Esophagus muscularis mucosa (tissue), 4 donors: ENCODE measurements around the gene DAPK1. TPM values are rescaled to one million over a fixed set of nuclear protein-coding genes. Genes with fewer than 3 reads are reported as not detected.
A peak's percentile ranks its signal among the peaks of the same experiment; 100 is the strongest.

Experiments
- DNase-seq: peaks from one replicate; pipeline ENCODE4 v3.0.0-alpha.2; 2017; ENCODE audit errors: extremely low spot score
- H3K27ac ChIP-seq, 4 donors: fragments of 200-600 bp; sonication (generic); replicated peaks in 1 of 4; 1 replicate in 3 of 4; 2 replicates in 1 of 4; pipeline ENCODE4 v1.5.1; 2016 to 2019; ENCODE audit warnings: mild to moderate bottlenecking in 1 of 4
- H3K27me3 ChIP-seq, 4 donors: fragments of 200-600 bp; sonication (generic); one replicate each; pipeline versions ENCODE4 v1.5.1 to v1.6.0; 2016 to 2019
- H3K36me3 ChIP-seq, 4 donors: fragments of 200-600 bp; sonication (generic); one replicate each; pipeline ENCODE4 v1.5.1; 2016 to 2019
- H3K4me1 ChIP-seq, 4 donors: fragments of 200-600 bp; sonication (generic); one replicate each; pipeline ENCODE4 v1.5.1; 2016 to 2019
- H3K4me3 ChIP-seq, 4 donors: fragments of 200-600 bp; sonication (generic); 1 replicate in 2 of 4; 2 replicates in 2 of 4; pipeline ENCODE4 v1.5.1; 2016 to 2019; ENCODE audit warnings: mild to moderate bottlenecking in 4 of 4, moderate library complexity in 1 of 4
- H3K9me3 ChIP-seq, 4 donors: fragments of 200-600 bp; sonication (generic); 1 replicate in 3 of 4; 2 replicates in 1 of 4; pipeline ENCODE4 v1.5.1; 2016 to 2019
- EP300 ChIP-seq: sonication (generic); formaldehyde crosslinking; IDR thresholded peaks from one replicate; pipeline ENCODE4 v1.6.1; 2017; ENCODE audit warnings: antibody characterized with exemption
- POLR2A ChIP-seq: fragments of 450-650 bp; IDR thresholded peaks from one replicate; pipeline ENCODE4 v1.6.1; 2017; ENCODE audit warnings: antibody characterized with exemption, moderate library complexity, mild to moderate bottlenecking, low read depth
- POLR2AphosphoS5 ChIP-seq, 2 donors: sonication (generic); formaldehyde crosslinking; IDR thresholded peaks; one replicate each; pipeline ENCODE4 v1.6.1; 2017; ENCODE audit warnings: antibody characterized with exemption in 2 of 2
- WGBS: methylation state at CpG from one replicate; pipeline ENCODE4 v1.1.5; 2018; 5-methylcytosine and 5-hydroxymethylcytosine counted together
- intact Hi-C: fragments of 100-400 bp; cut with DNase I; formaldehyde crosslinking; loops from one replicate; pipeline ENCODE4 v1.15.1; 2023
- total RNA-seq, 4 donors: library from RNA; depleted of rRNA; stranded (reverse); fragments of >200 nt; gene quantifications; one replicate each; pipeline versions ENCODE4 v1.1.0 to v1.2.1, GENCODE V29; 2016
- TF ChIP-seq, protein P1 (sequence below), 3 experiments: fragments of 200-600 bp in 2 of 3; fragments of 450-650 bp in 1 of 3; sonication (generic) in 2 of 3; IDR thresholded peaks; one replicate each; pipeline ENCODE4 v1.5.1; 2017 to 2019; ENCODE audit warnings: antibody characterized with exemption in 3 of 3, mild to moderate bottlenecking in 2 of 3, moderate library complexity in 1 of 3

The DAPK1 gene
- total RNA-seq, 4 donors from 2014 or later: 51.7 to 96.8 (median 80.7) TPM

DNA sequence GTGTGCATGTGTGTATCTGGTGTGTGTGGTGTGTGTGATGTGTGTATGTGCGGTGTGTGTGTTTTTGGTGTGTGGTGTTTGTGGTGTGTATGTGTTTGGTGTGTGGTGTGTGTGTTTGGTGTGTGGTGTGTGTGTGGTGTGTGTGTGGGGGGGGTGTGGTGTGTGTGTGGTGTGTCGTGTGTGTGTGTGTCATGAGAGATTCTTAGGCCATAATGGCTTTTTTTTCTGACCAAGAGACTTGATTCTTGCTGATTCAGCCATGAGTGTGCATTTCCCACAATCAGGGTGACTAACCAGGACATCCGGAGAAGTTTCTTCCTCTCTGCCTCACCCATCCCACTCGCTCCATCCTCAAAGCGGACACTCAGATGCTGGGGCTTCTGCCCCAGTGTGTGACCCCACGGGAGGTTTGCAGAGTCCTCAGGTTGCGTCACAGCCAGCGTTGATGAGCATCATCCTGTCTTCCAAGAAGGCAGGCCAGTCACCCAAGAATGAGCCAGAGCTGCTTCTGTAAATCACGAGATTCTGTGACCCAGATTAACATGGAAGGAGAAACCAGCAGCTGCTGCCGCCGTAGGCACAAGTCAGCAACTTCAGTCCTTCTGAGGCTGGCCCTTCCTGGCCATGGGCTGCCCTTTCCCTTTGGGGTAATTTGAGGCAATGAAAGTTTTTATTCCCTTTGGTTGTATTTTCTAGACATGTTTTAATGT lies 215.8 kb downstream of the DAPK1 start:
- H3K27me3 ChIP-seq: no peaks in the 10 kb centered on the region
- H3K36me3 ChIP-seq: peaks cover 0 to 10% (median 6%) of the 10 kb centered on the region in 4 donors
- peaks cover 6 to 31% (median 19%) of the 10 kb centered on the region in 4 donors for H3K4me1 ChIP-seq
- H3K9me3 ChIP-seq: no peaks in the 10 kb centered on the region
- TF ChIP-seq POLR2AphosphoS5 (IDR thresholded peaks at IDR 0.05) (peak; percentile 71 to 75), EP300 (peak; percentile 61), POLR2A (no peak)
- TF ChIP-seq, protein P1, sequence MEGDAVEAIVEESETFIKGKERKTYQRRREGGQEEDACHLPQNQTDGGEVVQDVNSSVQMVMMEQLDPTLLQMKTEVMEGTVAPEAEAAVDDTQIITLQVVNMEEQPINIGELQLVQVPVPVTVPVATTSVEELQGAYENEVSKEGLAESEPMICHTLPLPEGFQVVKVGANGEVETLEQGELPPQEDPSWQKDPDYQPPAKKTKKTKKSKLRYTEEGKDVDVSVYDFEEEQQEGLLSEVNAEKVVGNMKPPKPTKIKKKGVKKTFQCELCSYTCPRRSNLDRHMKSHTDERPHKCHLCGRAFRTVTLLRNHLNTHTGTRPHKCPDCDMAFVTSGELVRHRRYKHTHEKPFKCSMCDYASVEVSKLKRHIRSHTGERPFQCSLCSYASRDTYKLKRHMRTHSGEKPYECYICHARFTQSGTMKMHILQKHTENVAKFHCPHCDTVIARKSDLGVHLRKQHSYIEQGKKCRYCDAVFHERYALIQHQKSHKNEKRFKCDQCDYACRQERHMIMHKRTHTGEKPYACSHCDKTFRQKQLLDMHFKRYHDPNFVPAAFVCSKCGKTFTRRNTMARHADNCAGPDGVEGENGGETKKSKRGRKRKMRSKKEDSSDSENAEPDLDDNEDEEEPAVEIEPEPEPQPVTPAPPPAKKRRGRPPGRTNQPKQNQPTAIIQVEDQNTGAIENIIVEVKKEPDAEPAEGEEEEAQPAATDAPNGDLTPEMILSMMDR (IDR thresholded peaks at IDR 0.05): peak in 1 of 3 experiments; percentile 7
- H3K27ac ChIP-seq: peak overlapping the region; percentile 62 to 75 (median 68)
- WGBS: 44% methylated on average over 11 of the region's 11 CpGs
- peak overlapping the region in 2 of 4 donors; percentile 25 to 27 for H3K4me3 ChIP-seq
- intact Hi-C loops: no loop called here
- peak; percentile 98 for DNase-seq

DNA sequence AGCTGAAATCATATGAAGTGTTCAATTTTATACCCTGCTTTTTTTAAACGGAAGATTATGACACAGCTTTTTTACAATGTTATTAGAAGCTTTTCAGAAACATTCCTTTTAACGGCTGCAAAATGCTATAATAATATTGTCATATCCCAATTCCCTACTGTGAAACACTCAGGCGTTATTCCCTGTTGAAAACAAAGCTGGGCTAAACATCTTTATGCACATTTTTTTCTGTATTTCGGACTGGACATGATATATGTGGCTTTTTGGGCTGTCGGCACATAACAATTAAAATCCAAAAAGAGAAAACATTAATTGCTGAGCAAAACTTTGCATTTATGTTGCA lies 216.3 kb downstream of the DAPK1 start:
- TF ChIP-seq, protein P1 (IDR thresholded peaks at IDR 0.05): no peak
- TF ChIP-seq EP300: no peak
- H3K4me3 ChIP-seq: peak overlapping the region in 2 of 4 donors; percentile 25 to 27
- intact Hi-C loops: no loop called here
- H3K27ac ChIP-seq: peak overlapping the region; percentile 62 to 75 (median 68)
- no peak for DNase-seq
- peaks cover 0 to 6% (median 4%) of the 10 kb centered on the region in 4 donors for H3K36me3 ChIP-seq
- H3K4me1 ChIP-seq: peaks cover 6 to 31% (median 19%) of the 10 kb centered on the region in 4 donors
- no peaks in the 10 kb centered on the region for H3K9me3 ChIP-seq
- no peaks in the 10 kb centered on the region for H3K27me3 ChIP-seq
- 44% methylated on average over 5 of the region's 5 CpGs for WGBS

DNA sequence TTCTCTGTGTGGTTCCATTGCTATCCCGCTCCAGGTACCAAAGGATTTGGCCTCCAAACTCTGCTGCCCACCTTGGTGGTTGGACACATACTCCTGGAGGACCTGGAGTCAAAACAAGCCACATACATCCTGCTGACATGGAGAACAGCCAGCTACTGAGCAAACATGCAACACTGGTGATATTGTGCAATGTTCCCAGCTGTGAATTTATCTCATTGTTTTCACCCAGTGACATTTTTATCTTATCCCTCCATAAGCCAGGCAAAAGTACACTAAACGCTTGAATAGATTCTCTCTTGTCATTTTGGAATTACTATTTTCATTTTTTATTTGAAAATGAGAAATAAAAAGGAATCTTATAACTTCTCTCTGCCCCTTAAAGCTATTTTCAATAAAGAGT lies 217.2 kb downstream of the DAPK1 start:
- Histone ChIP-seq H3K4me1 (peaks cover 6 to 31% (median 19%) of the 10 kb centered on the region in 4 donors), H3K27ac (peak overlapping the region; percentile 55 to 75 (median 68)), H3K27me3 (no peaks in the 10 kb centered on the region), H3K9me3 (no peaks in the 10 kb centered on the region), H3K36me3 (no peaks in the 10 kb centered on the region), H3K4me3 (no peak overlapping the region)
- DNase-seq: no peak
- 64% methylated on average over 2 of the region's 2 CpGs for whole genome bisulfite sequencing
- intact Hi-C loops: no loop called here
- TF ChIP-seq POLR2A (no peak), EP300 (no peak), POLR2AphosphoS5 (IDR thresholded peaks at IDR 0.05) (peak; percentile 54)
- TF ChIP-seq, protein P1 (IDR thresholded peaks at IDR 0.05): no peak

DNA sequence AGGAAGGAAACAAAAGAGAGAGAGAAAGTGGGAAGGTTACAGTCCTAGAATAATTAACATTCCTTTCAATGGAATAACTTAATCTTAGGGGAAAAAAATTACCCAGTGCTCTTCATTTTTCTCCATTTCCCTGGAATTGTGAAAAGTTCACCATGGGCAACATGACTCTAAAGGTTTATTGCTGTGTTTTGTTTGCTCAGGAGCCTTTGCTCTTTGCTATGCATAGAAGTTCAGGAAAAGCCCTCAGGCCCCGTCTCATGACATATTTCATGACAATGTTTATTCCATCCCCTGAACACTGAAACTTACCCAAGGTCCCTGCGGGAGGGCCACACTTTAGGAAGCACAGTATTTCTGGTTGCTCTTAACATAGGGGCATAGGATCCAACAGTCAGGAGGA lies 218.5 kb downstream of the DAPK1 start:
- no peaks in the 10 kb centered on the region for H3K9me3 ChIP-seq
- H3K36me3 ChIP-seq: no peaks in the 10 kb centered on the region
- no peak for TF ChIP-seq POLR2A
- TF ChIP-seq, protein P1 (IDR thresholded peaks at IDR 0.05): no peak
- no peak for TF ChIP-seq POLR2AphosphoS5 (IDR thresholded peaks at IDR 0.05)
- no peak for TF ChIP-seq EP300
- no peaks in the 10 kb centered on the region for H3K27me3 ChIP-seq
- WGBS: 89% methylated on average over 2 of the region's 2 CpGs
- no peak overlapping the region for H3K4me3 ChIP-seq
- DNase-seq: no peak
- intact Hi-C loops: no loop called here
- H3K27ac ChIP-seq: no peak overlapping the region
- H3K4me1 ChIP-seq: peaks cover 6 to 31% (median 19%) of the 10 kb centered on the region in 4 donors
